Measurements from ENCODE around the gene TM9SF2. TPM values are rescaled to one million over a fixed set of nuclear protein-coding genes. Genes with fewer than 3 reads are reported as not detected.

Gene TM9SF2
- total and polyA plus RNA-seq, 9 of the 15 experiments (the other 6 are each of a cell fraction or from before 2014, with no cell fraction given), result 23.3 to 83.2 (median 55.1) TPM

- TF ChIP-seq E2F8 (IDR thresholded peaks at IDR 0.05; ENCODE audit: low read depth, partially characterized antibody), result no peak
- TF ChIP-seq YY1 (IDR thresholded peaks at IDR 0.05; ENCODE audit: borderline replicate concordance in 1 of 3, control insufficient read depth in 1 of 3, extremely low read depth in 1 of 3, insufficient read depth in 3 of 3, insufficient read length in 1 of 3, insufficient replicate concordance in 2 of 3, low read depth in 1 of 3, low read length in 2 of 3), result peak in 1 of 3 experiments; percentile 14
- TF ChIP-seq NFYB (IDR thresholded peaks at IDR 0.05; ENCODE audit: extremely low read depth, insufficient read length), result peak; percentile 48
- TF ChIP-seq PTBP1 (IDR thresholded peaks at IDR 0.05; ENCODE audit: low read depth, low read length), result no peak
- peak; percentile 42 to 47 (median 45); a peak in 4 of 6 replicates for TF ChIP-seq CTCF (IDR thresholded peaks at IDR 0.05 in 2 of 3, conservative IDR thresholded peaks at IDR 0.05 in 1 of 3; ENCODE audit: insufficient read depth in 2 of 3, low read depth in 1 of 3, low read length in 3 of 3)
- peak; percentile 33; the same call in 1 of the 2 replicates for TF ChIP-seq PKNOX1 (IDR thresholded peaks at IDR 0.05)
- TF ChIP-seq RNF2 (IDR thresholded peaks at IDR 0.05), result no peak
- no peak for TF ChIP-seq ZBTB11 (CRISPR knock-in tag; IDR thresholded peaks at IDR 0.05)
- TF ChIP-seq HDAC6 (IDR thresholded peaks at IDR 0.05; ENCODE audit: low read depth, low read length), result no peak
- no peak for TF ChIP-seq ZNF655 (CRISPR knock-in tag; IDR thresholded peaks at IDR 0.05)
- TF ChIP-seq RBM25 (IDR thresholded peaks at IDR 0.05; ENCODE audit: low read depth, low read length, severe bottlenecking), result no peak
Observed at GRCh38 chr13:99459099-99459850, 42.0 kb upstream of the TM9SF2 start (continued).
